ENCODE measurements around the gene CXCL1. TPM values are rescaled to one million over a fixed set of nuclear protein-coding genes. Genes with fewer than 3 reads are reported as not detected.

The CXCL1 gene
- total and polyA plus RNA-seq, 4 donors: 43.5 to 445 (median 50.6) TPM

DNA sequence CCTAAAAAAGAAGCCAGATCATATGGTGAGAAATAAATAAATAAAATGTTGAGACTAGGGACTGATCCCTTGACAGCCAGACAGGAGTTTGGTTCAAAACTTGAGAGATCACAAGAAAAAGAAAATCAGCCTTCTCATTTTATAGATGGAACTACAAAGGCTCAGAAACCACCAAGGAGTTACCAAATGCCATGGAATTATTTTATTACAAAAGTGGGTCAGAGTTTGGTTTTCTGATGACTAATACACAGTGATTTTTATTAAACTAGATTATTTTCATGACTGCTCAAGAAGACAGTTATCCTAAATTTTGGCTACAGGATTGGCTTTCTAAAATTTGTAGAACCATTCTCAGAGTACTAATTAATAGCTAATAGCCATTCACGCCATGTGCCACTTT, 6.2 kb downstream of the CXCL1 start:
- peaks cover 0 to 2% (median 0%) of the 10 kb centered on the region in 4 donors for H3K9me3 ChIP-seq (ENCODE audit: control insufficient read depth in 4 of 4, insufficient read depth in 3 of 4, low read length in 3 of 4)
- no peaks in the 10 kb centered on the region for H3K36me3 ChIP-seq (ENCODE audit: control insufficient read depth in 4 of 4, insufficient read depth in 4 of 4, low read length in 4 of 4)
- H3K4me3 ChIP-seq: no peak overlapping the region
- no peak overlapping the region for H3K9ac ChIP-seq (ENCODE audit: insufficient read depth in 1 of 2, low read length in 2 of 2)
- DNase-seq: no peak
- H3K27ac ChIP-seq (ENCODE audit: low read depth in 1 of 2, low read length in 1 of 2): no peak overlapping the region
- WGBS, 2 donors: 95 to 97% methylated on average over 1 of the region's 1 CpG
- peaks cover 0 to 2% (median under 1%) of the 10 kb centered on the region in 3 donors for H3K27me3 ChIP-seq (ENCODE audit: control insufficient read depth in 3 of 3, insufficient read depth in 3 of 3, low read length in 2 of 3)
- TF ChIP-seq, protein P1, sequence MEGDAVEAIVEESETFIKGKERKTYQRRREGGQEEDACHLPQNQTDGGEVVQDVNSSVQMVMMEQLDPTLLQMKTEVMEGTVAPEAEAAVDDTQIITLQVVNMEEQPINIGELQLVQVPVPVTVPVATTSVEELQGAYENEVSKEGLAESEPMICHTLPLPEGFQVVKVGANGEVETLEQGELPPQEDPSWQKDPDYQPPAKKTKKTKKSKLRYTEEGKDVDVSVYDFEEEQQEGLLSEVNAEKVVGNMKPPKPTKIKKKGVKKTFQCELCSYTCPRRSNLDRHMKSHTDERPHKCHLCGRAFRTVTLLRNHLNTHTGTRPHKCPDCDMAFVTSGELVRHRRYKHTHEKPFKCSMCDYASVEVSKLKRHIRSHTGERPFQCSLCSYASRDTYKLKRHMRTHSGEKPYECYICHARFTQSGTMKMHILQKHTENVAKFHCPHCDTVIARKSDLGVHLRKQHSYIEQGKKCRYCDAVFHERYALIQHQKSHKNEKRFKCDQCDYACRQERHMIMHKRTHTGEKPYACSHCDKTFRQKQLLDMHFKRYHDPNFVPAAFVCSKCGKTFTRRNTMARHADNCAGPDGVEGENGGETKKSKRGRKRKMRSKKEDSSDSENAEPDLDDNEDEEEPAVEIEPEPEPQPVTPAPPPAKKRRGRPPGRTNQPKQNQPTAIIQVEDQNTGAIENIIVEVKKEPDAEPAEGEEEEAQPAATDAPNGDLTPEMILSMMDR (IDR thresholded peaks at IDR 0.05; ENCODE audit: control extremely low read depth, extremely low read depth): no peak
- no peaks in the 10 kb centered on the region for H3K4me1 ChIP-seq (ENCODE audit: control insufficient read depth in 5 of 5, insufficient read depth in 5 of 5, low read length in 5 of 5)
- no peak for ATAC-seq (ENCODE audit: insufficient read depth, low FRiP score)

DNA sequence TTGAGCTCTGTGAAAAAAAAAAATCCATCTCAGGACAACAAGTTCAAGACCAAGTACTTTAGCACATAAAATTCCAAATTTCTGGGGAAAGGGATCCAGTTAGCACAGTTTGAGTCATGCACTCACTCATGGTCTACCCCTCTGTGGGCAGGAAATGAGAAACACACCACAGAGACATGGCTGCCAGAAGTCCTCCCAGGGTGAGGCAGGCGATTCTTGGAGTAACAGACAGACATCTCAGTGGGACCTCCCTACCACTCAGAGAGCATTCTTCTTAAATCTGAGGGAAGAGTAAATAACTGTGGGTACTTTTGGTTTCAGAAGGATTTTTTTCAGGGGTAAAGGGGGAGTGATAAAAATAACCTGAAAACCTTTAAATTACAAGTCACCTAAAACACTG, 14.1 kb downstream of the CXCL1 start:
- DNase-seq (no peak), ATAC-seq (ENCODE audit: insufficient read depth, low FRiP score) (no peak)
- no peaks in the 10 kb centered on the region for H3K36me3 ChIP-seq (ENCODE audit: control insufficient read depth in 4 of 4, insufficient read depth in 4 of 4, low read length in 4 of 4)
- H3K4me1 ChIP-seq (ENCODE audit: control insufficient read depth in 5 of 5, insufficient read depth in 5 of 5, low read length in 5 of 5): no peaks in the 10 kb centered on the region
- TF ChIP-seq, protein P1 (IDR thresholded peaks at IDR 0.05; ENCODE audit: control extremely low read depth, extremely low read depth): no peak
- H3K27ac ChIP-seq (ENCODE audit: low read depth in 1 of 2, low read length in 1 of 2): no peak overlapping the region
- 52 to 54% methylated on average over 1 of the region's 1 CpG for WGBS, 2 donors
- no peak overlapping the region for H3K9ac ChIP-seq (ENCODE audit: insufficient read depth in 1 of 2, low read length in 2 of 2)
- H3K4me3 ChIP-seq: no peak overlapping the region
- no peaks in the 10 kb centered on the region for H3K27me3 ChIP-seq (ENCODE audit: control insufficient read depth in 3 of 3, insufficient read depth in 3 of 3, low read length in 2 of 3)
- no peaks in the 10 kb centered on the region for H3K9me3 ChIP-seq (ENCODE audit: control insufficient read depth in 4 of 4, insufficient read depth in 3 of 4, low read length in 3 of 4)

DNA sequence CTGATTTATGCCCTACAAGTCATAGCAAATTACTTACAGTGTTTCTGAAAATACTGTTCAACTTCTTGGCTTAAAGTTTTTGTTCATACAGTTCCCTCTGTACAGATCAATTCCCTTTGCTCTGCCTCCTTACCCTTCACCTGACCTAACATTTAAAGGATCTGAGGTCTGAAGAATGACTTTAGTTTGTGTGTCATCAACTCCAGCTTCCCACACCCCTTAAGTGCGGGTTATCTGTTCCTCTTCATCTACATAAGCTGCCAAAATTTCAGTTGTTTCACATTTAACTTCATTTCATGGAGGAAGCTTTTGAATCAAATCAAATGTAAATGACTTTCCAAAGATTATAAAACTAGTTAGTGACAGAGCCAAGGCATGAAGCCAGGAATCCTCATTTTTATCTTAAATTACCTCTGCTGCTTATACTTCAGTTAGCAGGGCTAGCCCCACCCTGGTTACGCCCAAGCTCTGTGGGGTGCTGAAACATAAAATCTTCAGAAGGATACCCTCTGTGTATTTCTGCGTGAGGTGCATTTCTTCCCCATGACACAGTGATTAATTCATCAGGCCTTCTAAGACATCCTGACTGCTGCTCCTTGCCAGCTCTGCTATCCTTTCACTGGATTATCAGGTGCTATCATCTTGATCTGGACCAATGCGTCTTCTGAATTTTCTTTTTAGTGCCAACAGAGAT, 16.5 kb downstream of the CXCL1 start:
- TF ChIP-seq, protein P1 (IDR thresholded peaks at IDR 0.05; ENCODE audit: control extremely low read depth, extremely low read depth): no peak
- Histone ChIP-seq H3K9me3 (ENCODE audit: control insufficient read depth in 4 of 4, insufficient read depth in 3 of 4, low read length in 3 of 4) (no peaks in the 10 kb centered on the region), H3K27me3 (ENCODE audit: control insufficient read depth in 3 of 3, insufficient read depth in 3 of 3, low read length in 2 of 3) (no peaks in the 10 kb centered on the region), H3K27ac (ENCODE audit: low read depth in 1 of 2, low read length in 1 of 2) (no peak overlapping the region), H3K4me3 (no peak overlapping the region), H3K4me1 (ENCODE audit: control insufficient read depth in 5 of 5, insufficient read depth in 5 of 5, low read length in 5 of 5) (no peaks in the 10 kb centered on the region), H3K36me3 (ENCODE audit: control insufficient read depth in 4 of 4, insufficient read depth in 4 of 4, low read length in 4 of 4) (no peaks in the 10 kb centered on the region), H3K9ac (ENCODE audit: insufficient read depth in 1 of 2, low read length in 2 of 2) (no peak overlapping the region)
- no peak for DNase-seq
- no peak for ATAC-seq (ENCODE audit: insufficient read depth, low FRiP score)
- 67 to 81% methylated on average over 4 of the region's 4 CpGs for WGBS, 2 donors

DNA sequence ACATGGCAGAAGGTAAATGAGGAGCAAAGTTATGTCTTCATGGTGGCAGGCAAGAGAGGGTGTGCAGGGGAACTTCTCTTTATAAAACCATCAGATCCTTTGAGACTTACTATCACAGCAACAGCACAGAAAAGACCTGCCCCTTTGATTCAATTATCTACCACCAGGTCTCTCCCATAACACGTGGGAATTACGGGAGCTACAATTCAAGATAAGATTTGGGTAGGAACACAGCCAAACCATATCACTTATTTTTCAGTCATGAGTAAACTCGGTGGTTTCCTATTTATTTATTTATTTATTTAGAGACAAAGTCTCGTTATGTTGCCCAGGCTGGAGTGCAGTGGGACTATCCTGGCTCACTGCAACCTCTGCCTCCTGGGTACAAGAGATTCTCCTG, 22.1 kb downstream of the CXCL1 start:
- no peak for ATAC-seq (ENCODE audit: insufficient read depth, low FRiP score)
- peak overlapping the region in 1 of 2 donors; percentile 63 for H3K27ac ChIP-seq (ENCODE audit: low read depth in 1 of 2, low read length in 1 of 2)
- H3K9ac ChIP-seq (ENCODE audit: insufficient read depth in 1 of 2, low read length in 2 of 2): no peak overlapping the region
- H3K36me3 ChIP-seq (ENCODE audit: control insufficient read depth in 4 of 4, insufficient read depth in 4 of 4, low read length in 4 of 4): no peaks in the 10 kb centered on the region
- H3K9me3 ChIP-seq (ENCODE audit: control insufficient read depth in 4 of 4, insufficient read depth in 3 of 4, low read length in 3 of 4): no peaks in the 10 kb centered on the region
- WGBS, 2 donors: 58% methylated on average over 4 of the region's 4 CpGs
- no peak overlapping the region for H3K4me3 ChIP-seq
- H3K4me1 ChIP-seq (ENCODE audit: control insufficient read depth in 5 of 5, insufficient read depth in 5 of 5, low read length in 5 of 5): peaks cover 0 to 1% (median 0%) of the 10 kb centered on the region in 5 donors
- H3K27me3 ChIP-seq (ENCODE audit: control insufficient read depth in 3 of 3, insufficient read depth in 3 of 3, low read length in 2 of 3): no peaks in the 10 kb centered on the region
- no peak for DNase-seq
- TF ChIP-seq, protein P1 (IDR thresholded peaks at IDR 0.05; ENCODE audit: control extremely low read depth, extremely low read depth): no peak
